ENCODE results near the gene DENND6B. TPM values are rescaled to one million over a fixed set of nuclear protein-coding genes. Genes with fewer than 3 reads are reported as not detected.

The DENND6B gene
- total RNA-seq, 1 donor from 2014 or later: 2.2 TPM

DNA sequence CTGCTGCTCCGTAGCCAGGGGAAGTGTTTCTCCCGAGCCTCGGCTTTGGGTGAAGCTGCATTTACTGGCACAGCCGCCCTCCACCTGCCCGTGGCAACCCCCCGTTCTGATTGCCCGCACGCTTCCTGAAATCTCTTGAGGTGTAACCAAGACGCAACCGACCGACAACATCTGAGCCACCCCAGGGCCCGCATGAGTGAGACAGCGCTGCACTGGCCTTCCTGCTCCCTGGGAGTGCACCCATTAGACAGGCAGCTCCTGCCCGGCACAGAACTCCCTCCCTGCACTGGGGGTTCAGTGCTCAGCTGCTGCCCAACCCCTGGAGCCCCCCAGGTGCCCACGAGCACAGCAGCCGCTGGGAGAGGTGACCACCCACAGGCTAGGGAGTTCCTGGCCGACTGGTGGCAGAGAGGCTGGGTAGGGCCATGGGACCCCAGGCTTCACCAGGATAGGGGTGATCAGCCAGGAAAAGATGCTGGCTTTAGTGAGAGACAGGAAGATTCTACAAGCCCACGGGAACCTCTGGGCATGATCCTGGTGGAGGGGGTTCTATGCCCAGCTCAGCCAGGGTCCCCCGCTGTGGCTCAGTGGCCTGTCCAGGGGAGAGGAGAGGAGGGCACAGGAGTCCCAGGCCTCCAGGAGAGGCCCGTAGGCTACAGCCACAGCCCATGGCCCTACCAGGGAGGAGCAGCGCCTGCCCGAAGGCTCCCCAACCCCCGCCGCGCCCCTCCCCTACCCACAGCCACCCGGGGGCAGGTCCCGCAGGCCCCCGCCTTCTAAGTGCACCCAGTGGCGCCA, 34.0 kb downstream of the DENND6B start:
- Mint-ChIP-seq H3K36me3 (ENCODE audit: low read depth) (peaks cover 2% of the 10 kb centered on the region), H3K27me3 (ENCODE audit: insufficient read depth) (peaks cover 11% of the 10 kb centered on the region), H3K27ac (no peak overlapping the region), H3K9me3 (no peaks in the 10 kb centered on the region), H3K4me1 (ENCODE audit: low read depth) (peaks cover 6% of the 10 kb centered on the region), H3K4me3 (peak overlapping the region; percentile 31)
- DNase-seq (ENCODE audit: low spot score): no peak
- intact Hi-C loops (cut with micrococcal nuclease): no loop called here

DNA sequence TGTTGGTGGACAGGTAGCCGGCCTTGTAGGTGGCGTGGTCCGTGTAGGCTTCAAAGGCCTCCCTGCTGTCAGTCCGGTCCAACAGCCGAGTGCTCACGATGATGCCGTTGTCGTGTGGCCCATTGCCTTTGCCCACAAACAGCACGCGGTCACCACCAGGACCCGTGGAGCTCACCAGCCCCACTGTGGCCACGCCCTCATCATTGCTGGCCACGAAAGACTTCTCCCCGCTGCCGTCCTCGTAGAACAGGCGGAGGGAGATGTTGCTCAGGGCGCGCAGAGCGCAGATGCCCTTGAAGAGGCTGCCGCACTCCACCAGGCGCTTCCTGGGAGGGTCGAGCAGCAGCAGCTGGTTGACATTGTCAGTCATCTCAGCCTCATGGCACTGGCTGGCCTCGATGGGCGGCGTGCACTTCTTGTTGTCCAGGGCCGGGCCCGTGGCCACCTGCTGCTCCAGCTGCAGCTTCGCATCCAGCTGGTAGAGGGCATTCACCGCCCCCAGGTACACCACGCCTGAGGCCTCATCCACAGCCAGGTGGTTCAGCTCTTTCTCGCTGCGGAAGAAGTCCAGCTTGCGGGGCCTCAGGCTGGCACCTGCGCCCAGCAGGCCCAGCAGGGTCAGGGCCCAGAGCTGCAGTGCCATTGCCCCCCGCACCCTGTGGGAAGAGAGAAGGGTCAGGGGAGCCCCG, 36.7 kb downstream of the DENND6B start:
- H3K36me3 Mint-ChIP-seq (ENCODE audit: low read depth): peaks cover 2% of the 10 kb centered on the region
- no peak overlapping the region for H3K4me3 Mint-ChIP-seq
- peaks cover 6% of the 10 kb centered on the region for H3K4me1 Mint-ChIP-seq (ENCODE audit: low read depth)
- intact Hi-C loops (cut with micrococcal nuclease): no loop called here
- no peak for DNase-seq (ENCODE audit: low spot score)
- H3K27ac Mint-ChIP-seq: no peak overlapping the region
- no peaks in the 10 kb centered on the region for H3K9me3 Mint-ChIP-seq
- H3K27me3 Mint-ChIP-seq (ENCODE audit: insufficient read depth): peaks cover 9% of the 10 kb centered on the region

DNA sequence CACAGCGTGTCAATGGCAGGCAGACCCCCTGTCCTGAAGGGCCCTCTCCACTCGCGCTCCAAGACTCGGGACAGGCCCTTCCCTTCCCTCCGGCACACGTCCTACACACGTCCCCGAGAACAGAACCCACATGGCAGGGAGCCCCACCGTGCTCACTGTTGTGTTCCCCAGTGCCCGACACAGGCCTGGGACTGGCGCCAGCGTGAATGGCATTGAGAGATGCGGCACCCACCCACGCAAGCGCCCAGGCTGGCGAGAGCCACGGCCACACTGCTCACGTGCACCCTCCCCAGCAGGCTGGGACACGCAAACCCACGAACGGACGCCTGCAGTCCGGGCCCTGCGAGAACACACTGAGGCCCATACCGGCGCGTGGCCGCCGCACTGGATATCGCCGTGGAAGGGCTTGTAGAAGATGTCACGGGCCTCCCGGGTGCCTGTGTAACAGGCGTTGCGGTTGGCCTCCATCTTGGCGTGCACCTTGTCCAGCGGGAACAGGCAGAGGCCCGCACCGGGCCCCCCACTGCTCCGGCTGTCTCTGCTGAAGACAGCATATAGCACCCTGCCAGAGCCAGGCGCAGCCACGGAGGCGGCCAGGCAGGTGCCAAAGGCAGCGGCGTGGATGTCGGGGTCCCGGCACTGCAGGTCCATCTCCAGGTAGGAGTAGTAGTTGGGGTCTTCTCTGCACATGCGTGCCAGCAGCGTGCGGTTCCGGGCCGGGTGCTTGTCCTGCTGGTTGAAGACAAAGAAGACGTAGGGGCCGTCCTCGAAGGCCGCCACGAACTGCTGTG, 37.5 kb downstream of the DENND6B start:
- no peak overlapping the region for H3K27ac Mint-ChIP-seq

GRCh38 chr22:50287731-50288130, 39.1 kb downstream of the DENND6B start:
- no peak for DNase-seq (ENCODE audit: low spot score)
- Mint-ChIP-seq H3K4me3 (no peak overlapping the region), H3K27me3 (ENCODE audit: insufficient read depth) (peaks cover 4% of the 10 kb centered on the region), H3K4me1 (ENCODE audit: low read depth) (peaks cover 4% of the 10 kb centered on the region), H3K36me3 (ENCODE audit: low read depth) (peaks cover 2% of the 10 kb centered on the region), H3K27ac (no peak overlapping the region), H3K9me3 (no peaks in the 10 kb centered on the region)
- intact Hi-C loops (cut with micrococcal nuclease): no loop called here

More for the DNA sequence above, 37.5 kb downstream of the DENND6B start:
- no peak overlapping the region for H3K4me3 Mint-ChIP-seq
- peaks cover 2% of the 10 kb centered on the region for H3K36me3 Mint-ChIP-seq (ENCODE audit: low read depth)
- H3K9me3 Mint-ChIP-seq: no peaks in the 10 kb centered on the region
- peaks cover 6% of the 10 kb centered on the region for H3K4me1 Mint-ChIP-seq (ENCODE audit: low read depth)
- no peak for DNase-seq (ENCODE audit: low spot score)
- intact Hi-C loops (cut with micrococcal nuclease): no loop called here
- peaks cover 7% of the 10 kb centered on the region for H3K27me3 Mint-ChIP-seq (ENCODE audit: insufficient read depth)

- DNase-seq (ENCODE audit: low spot score): no peak
- Mint-ChIP-seq H3K27ac (no peak overlapping the region), H3K4me3 (no peak overlapping the region), H3K27me3 (ENCODE audit: insufficient read depth) (no peaks in the 10 kb centered on the region), H3K4me1 (ENCODE audit: low read depth) (no peaks in the 10 kb centered on the region), H3K9me3 (no peaks in the 10 kb centered on the region), H3K36me3 (ENCODE audit: low read depth) (no peaks in the 10 kb centered on the region)
- intact Hi-C loops (cut with micrococcal nuclease): no loop called here
Measured at GRCh38 chr22:50286701-50287318, 40.0 kb downstream of the DENND6B start.

GRCh38 chr22:50286275-50286674, 40.5 kb downstream of the DENND6B start:
- no peaks in the 10 kb centered on the region for H3K27me3 Mint-ChIP-seq (ENCODE audit: insufficient read depth)
- no peaks in the 10 kb centered on the region for H3K36me3 Mint-ChIP-seq (ENCODE audit: low read depth)
- no peak for DNase-seq (ENCODE audit: low spot score)
- H3K27ac Mint-ChIP-seq: no peak overlapping the region
- no peaks in the 10 kb centered on the region for H3K9me3 Mint-ChIP-seq
- H3K4me1 Mint-ChIP-seq (ENCODE audit: low read depth): no peaks in the 10 kb centered on the region
- intact Hi-C loops (cut with micrococcal nuclease): no loop called here
- H3K4me3 Mint-ChIP-seq: no peak overlapping the region

GRCh38 chr22:50285568-50286229, 41.1 kb downstream of the DENND6B start:
- intact Hi-C loops (cut with micrococcal nuclease): no loop called here

GRCh38 chr22:50284479-50284878, 42.3 kb downstream of the DENND6B start:
- H3K9me3 Mint-ChIP-seq: no peaks in the 10 kb centered on the region
- H3K27ac Mint-ChIP-seq: no peak overlapping the region
- no peak overlapping the region for H3K4me3 Mint-ChIP-seq
- H3K4me1 Mint-ChIP-seq (ENCODE audit: low read depth): no peaks in the 10 kb centered on the region
- DNase-seq (ENCODE audit: low spot score): no peak
- no peaks in the 10 kb centered on the region for H3K36me3 Mint-ChIP-seq (ENCODE audit: low read depth)
- H3K27me3 Mint-ChIP-seq (ENCODE audit: insufficient read depth): no peaks in the 10 kb centered on the region
- intact Hi-C loops (cut with micrococcal nuclease): no loop called here

More at GRCh38 chr22:50285568-50286229, 41.1 kb downstream of the DENND6B start:
- DNase-seq (ENCODE audit: low spot score): no peak
- Mint-ChIP-seq H3K4me1 (ENCODE audit: low read depth) (no peaks in the 10 kb centered on the region), H3K9me3 (no peaks in the 10 kb centered on the region), H3K4me3 (no peak overlapping the region), H3K36me3 (ENCODE audit: low read depth) (no peaks in the 10 kb centered on the region), H3K27me3 (ENCODE audit: insufficient read depth) (no peaks in the 10 kb centered on the region), H3K27ac (no peak overlapping the region)

DNA sequence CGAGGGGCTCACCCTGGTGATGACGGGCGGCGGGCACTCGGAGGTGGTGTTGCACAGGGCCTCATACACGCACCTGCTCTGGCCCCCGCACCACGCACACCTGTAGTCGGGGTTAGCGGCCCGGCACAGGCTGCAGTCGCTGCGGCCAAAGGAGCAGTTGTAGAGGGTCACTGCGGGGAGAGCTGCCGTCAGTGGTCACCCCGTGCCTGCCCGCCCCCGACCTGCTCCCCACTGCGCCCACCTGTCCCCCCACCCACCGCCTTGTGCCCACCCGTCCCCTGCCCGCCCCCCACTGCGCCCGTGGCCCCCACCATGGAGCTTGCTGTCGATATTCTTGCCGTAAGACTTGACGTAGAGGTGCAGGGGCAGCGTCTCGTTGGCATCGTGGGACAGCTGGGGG, 43.0 kb downstream of the DENND6B start:
- no peaks in the 10 kb centered on the region for H3K36me3 Mint-ChIP-seq (ENCODE audit: low read depth)
- H3K27me3 Mint-ChIP-seq (ENCODE audit: insufficient read depth): no peaks in the 10 kb centered on the region
- no peaks in the 10 kb centered on the region for H3K9me3 Mint-ChIP-seq
- intact Hi-C loops (cut with micrococcal nuclease): no loop called here
- no peak for DNase-seq (ENCODE audit: low spot score)
- no peak overlapping the region for H3K4me3 Mint-ChIP-seq
- H3K27ac Mint-ChIP-seq: no peak overlapping the region
- no peaks in the 10 kb centered on the region for H3K4me1 Mint-ChIP-seq (ENCODE audit: low read depth)

- no peak for DNase-seq (ENCODE audit: low spot score)
- no peak overlapping the region for H3K27ac Mint-ChIP-seq
- no peaks in the 10 kb centered on the region for H3K4me1 Mint-ChIP-seq (ENCODE audit: low read depth)
- no peaks in the 10 kb centered on the region for H3K9me3 Mint-ChIP-seq
- H3K4me3 Mint-ChIP-seq: no peak overlapping the region
- no peaks in the 10 kb centered on the region for H3K36me3 Mint-ChIP-seq (ENCODE audit: low read depth)
- intact Hi-C loops (cut with micrococcal nuclease): no loop called here
- H3K27me3 Mint-ChIP-seq (ENCODE audit: insufficient read depth): no peaks in the 10 kb centered on the region
Measured at GRCh38 chr22:50282361-50283155, 44.3 kb downstream of the DENND6B start.

DNA sequence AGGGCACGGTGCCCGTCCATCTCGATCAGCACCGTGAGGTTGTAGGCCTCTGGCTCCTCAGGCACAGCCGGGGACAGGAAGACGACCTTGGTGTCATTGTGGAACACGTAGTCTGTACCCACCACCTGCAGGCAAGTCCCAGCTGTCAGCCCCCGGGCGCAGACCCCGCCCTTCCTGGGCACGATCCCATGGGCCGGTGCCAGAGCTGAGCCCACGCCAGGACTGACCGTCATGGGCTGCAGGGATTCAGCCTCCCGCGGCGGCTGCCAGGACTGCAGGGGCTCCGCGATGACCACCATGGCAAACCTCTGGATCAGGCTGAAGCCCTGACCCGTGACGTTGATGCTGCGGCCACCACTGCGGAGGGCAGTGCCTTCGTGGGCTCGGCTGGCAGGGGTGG, 44.9 kb downstream of the DENND6B start:
- no peak for DNase-seq (ENCODE audit: low spot score)
- no peaks in the 10 kb centered on the region for H3K9me3 Mint-ChIP-seq
- no peak overlapping the region for H3K27ac Mint-ChIP-seq
- H3K36me3 Mint-ChIP-seq (ENCODE audit: low read depth): no peaks in the 10 kb centered on the region
- H3K4me3 Mint-ChIP-seq: no peak overlapping the region
- intact Hi-C loops (cut with micrococcal nuclease): no loop called here
- H3K4me1 Mint-ChIP-seq (ENCODE audit: low read depth): no peaks in the 10 kb centered on the region
- H3K27me3 Mint-ChIP-seq (ENCODE audit: insufficient read depth): no peaks in the 10 kb centered on the region

DNA sequence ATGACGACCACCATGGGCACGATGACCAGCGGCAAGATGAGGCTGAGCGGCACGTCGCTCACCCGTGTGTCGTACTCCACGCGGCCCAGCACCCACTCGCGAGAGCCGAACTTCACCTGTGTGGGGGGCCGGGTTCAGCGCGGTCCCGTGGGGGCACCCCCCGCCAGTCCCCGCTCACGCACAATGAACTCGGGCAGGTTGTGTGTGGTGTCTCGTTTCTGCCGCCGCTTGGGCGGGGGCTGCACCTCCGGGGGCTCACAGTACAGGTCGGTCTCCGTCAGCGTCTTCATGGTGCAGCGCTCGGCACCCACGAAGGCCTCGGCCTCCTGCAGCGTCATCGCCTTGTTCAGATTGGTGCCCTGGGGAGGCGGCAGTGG, 45.4 kb downstream of the DENND6B start:
- H3K9me3 Mint-ChIP-seq: no peaks in the 10 kb centered on the region
- no peak overlapping the region for H3K4me3 Mint-ChIP-seq
- H3K27me3 Mint-ChIP-seq (ENCODE audit: insufficient read depth): no peaks in the 10 kb centered on the region
- no peak overlapping the region for H3K27ac Mint-ChIP-seq
- intact Hi-C loops (cut with micrococcal nuclease): no loop called here
- no peak for DNase-seq (ENCODE audit: low spot score)
- no peaks in the 10 kb centered on the region for H3K4me1 Mint-ChIP-seq (ENCODE audit: low read depth)
- H3K36me3 Mint-ChIP-seq (ENCODE audit: low read depth): no peaks in the 10 kb centered on the region
